HK-2 (cell line): Measurements from ENCODE around the gene TUBB.
"Not testable (repeated sequence)": the region's sequence is repeated elsewhere in the genome, so short reads cannot be mapped to it uniquely, and the experiment has no call there.

ENCODE experiments used
- DNase-seq: peaks from one replicate; pipeline ENCODE4 v3.0.0-alpha.2; 2018; ENCODE audit not compliant: unreplicated experiment

TUBB gene

DNA sequence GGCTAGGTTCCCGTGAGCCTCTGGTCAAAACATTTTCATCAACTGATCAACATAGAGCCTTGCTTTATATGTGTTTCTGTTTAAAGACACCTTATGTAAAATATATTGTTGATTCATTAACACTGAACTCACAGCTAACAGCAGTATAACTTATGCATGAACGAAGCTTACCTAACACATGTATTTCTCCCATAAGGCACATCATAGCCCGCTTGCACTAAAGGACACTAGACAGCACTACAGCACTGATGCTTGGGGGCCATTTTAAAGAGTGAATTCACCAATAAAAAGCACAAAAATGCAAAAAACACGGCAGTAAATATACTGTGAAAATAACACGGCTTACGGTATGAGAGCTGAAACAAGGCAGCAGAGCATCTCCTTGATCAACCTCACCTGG is 18.4 kb downstream of the TUBB start:
- no peak for DNase-seq

DNA sequence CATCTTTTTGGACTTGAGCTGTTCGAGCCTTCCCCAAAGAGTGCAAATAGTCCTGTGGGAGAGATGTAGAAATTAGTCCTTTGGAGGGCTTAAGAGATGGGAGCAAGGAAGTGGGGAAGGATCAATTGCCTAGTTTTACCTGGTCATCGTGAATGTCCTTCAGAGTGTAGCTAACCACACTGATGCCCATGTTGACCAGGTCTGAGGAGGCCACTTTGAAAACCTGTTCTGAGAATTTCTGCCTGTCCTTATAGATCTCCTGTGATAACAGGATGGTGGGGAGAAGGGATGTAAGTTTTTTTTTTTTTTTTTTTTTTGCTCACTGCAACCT is 20.4 kb downstream of the TUBB start:
- no peak for DNase-seq

DNA sequence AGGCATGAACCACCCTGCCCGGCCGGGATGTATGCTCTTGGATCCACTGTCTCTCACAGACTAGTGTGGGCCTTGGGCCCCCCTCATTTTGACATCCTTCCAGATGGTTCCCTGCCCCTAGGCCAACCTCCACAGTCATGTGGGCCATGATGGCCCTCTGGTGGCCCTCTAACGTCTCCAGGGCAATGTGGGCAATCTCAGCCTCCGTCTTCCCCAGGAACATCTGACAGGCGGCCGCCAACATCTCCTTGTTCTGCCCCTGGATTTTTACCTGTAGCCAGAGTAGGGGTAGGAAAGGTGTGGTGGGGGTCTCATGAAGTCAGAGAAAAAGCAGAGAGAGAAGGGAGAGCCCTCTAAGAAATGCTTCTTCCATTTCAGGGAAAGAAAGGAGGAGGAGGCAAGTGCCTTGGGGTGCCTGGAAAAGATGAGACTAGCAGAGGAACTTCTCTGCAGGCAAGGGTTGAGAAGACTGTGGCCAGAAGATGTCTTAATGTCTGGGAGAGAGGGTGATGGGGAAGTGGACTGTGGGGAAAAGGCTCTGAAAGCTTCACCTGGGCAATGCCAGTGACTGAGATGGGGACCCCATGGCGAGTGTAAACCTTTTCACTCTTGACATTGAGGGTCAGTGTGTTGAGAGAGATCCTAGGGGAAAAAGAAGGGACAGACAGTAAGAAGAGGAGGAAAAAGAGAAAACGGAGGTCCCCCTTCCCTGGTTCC is 21.1 kb downstream of the TUBB start:
- DNase-seq = no peak

DNA sequence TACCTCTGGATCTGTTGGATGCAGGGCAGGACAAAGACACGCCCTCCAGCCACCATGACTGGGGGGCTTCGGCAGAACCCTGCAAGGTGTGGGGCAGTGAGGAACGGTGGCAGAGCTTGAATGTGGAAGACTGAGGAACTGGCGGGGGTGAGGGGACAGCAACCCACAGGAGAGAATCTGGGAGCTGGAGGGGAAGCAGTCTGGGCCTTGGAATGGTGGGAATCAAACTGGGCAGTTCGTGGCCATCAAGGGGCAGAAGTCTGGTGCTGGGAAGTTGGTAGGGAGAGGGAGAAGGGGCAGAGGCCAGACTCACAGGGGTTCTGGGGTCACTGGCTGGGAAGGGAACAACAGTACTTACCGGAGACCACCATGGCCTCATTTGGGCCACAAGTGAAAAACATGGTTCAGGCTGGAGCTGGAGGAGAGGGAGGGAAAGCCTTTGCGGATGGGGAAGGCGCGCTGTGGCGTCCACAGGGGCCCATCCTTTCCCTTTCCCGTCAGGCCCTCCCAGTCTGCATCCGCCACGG is 21.7 kb downstream of the TUBB start:
- DNase-seq = no peak

DNA sequence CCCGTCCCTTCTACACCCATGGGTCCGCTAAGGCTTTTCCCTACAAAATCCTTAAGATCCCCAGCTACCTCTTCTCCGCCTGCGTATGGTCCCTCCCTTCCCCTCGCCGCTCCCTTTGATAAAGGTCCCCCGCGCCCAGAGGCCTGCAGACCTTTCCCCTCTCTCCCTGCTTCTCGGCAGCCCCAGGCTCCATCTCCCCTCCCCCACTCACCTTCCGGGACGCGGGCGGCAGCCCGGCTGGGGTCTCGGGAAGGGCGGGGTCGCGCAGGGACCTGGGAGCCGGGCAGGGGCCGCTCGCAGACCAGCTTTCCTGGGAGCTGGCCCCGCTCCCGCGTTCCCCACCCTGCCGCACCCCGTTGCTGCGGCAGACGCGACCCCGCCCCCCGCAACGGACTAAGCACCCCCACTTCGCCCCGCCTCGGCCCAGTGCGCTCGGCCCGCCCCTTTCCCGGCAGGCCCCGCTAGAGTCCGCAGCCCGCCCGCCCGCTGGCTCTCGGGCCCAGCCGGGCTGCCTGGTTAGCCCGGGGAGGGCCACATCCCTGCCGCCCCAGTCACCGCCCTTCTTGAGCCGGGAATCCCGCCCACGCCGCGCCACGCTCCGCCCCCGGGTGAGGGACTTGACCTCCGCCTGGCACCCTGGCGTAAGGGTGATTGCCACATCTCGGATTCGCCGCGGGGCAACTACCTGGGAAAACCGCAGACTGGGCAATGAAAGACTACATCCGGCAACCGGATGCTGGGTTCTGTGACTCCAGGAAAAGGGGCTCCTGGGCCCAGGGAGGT is 22.4 kb downstream of the TUBB start, which contains the start of gene FLOT1:
Gene FLOT1, minus strand, starts transcription at position 372 of the 783 bp plus-strand sequence. CDS start 498 bp downstream, outside the sequence.
- peak; percentile 99 for DNase-seq

DNA sequence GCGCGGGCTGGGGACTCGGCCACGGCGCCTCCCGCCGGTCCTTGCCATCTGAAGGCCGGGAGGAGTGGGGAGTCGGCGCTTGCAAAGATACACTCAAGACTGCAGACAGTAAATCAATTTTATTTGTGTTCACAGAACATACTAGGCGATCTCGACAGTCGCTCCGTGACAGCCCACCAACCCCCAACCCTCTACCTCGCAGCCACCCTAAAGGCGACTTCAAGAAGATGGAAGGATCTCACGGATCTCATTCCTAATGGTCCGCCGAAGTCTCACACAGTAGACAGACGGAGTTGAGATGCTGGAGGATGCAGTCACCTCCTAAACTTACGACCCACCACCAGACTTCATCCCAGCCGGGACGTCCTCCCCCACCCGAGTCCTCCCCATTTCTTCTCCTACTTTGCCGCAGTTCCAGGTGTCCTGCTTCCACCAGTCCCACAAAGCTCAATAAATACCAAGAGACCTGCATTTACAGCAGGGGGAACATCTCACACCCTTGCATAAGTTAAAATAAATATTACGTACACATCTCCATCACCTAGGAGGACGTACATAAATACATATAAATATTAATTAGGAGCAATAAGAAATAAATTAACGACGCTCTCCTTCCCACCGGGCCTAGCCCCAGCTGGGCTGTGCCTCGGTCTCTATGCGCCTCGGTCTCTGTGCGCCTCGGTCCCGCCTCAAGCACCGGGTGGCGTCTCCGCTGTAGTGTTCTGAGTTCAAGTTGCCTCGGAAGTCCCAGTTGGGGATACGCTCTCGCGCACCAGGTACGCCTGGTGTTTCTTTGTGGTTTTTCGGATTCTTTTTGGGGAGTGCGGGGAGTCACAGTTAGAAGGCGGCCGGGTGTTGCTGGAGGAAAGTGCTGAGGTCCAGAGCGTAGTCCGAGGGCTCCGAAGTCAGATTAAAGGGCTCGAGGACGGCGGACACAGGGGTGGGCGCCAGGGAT is 23.2 kb downstream of the TUBB start:
- no peak for DNase-seq

DNA sequence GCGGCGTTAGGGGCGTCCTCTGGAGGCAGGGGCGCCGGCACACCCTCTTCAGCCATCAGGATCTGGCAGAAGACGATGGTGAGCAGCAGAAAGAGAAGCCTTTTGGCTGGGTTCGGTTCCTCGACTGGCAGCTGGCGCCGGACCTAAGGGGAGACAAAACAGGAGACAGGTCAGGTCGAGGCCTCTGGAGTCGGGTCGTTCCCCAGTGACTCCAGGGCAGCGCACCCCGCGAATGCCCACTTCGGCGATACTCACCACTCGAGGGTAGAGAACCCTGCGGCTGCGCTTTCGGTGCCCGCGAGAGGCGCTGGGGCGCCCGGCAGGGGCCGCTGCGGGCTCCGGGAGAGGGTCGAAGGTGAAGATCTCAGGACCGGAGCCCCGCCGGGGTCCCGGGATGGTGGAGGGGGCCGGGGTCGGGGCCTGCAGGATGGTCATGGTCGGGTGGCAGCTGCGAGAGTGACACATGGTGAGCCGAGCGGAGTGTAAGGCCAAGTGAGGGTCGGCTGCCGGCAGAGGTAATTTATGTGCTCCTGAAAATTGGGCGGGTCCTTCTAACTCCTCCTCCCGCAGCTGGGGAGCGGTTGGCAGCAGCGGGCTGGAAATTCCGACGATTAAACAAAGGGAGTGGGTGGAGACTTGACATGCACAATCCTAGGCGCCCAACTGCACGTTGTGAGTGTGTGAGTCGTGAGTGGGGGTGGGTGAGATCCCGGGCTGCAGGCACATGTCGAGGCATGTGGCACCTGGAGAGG is 24.1 kb downstream of the TUBB start, which contains the start of gene IER3:
Gene IER3, minus strand, starts transcription at position 494 of the 752 bp plus-strand sequence. Its CDS starts 29 bp downstream, at position 465.
- peak; percentile 96 for DNase-seq

DNA sequence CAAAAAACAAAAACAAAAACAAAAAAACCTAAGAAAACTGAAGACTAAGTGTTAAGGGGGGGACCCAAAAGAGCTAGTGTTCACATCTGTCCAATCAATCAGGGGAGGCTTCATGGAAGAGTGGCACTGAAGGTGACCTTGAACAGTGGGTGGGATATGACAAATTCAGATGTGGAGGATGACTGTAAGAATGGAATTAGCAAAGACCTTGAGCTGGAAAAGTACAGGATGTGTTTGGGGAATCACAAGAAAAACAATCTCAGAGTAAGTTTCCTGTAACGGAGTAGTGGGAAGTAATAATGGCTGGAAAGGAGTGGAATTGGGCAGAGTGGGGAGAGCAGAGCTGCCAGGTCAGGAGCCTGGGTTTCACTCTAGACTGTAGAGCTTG is 27.1 kb downstream of the TUBB start:
- no peak for DNase-seq

DNA sequence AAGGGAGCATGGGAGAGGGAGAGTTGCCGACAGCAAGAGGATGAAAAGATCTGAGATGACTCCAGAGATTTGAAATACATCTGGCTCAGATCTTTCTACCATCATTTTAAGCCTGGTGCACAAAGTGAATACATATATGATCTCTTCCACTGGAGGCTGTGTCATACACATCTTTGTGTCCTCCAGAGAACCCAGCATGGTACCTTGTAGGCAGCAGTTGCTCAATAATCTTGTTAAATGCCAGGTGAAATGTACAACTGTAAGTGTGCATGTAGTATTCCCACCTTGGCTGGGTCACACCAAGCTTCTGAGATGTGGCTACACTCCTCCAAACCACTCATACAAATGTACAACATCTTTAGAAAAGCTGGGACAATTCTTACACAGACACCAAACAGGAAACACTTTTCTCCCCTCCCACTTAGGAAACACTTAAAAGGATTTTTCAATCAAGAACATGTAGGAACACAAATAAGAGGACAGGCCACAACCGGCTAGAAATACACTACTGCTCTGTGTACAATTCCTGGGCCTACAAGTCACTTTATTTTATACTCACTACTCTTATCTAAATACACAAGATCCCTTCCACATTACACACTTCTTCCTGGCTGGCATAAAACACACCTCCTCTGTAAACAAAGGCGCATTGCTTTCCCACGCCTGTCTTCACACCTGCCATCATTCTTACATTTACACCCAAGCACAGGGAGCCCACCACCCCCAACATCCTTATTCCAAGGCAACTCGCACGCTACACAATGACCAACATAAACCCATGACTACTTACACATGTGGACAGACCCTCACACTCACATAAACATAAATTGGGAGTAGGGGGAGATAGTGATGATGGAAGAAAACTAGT is 28.0 kb downstream of the TUBB start:
- no peak for DNase-seq

DNA sequence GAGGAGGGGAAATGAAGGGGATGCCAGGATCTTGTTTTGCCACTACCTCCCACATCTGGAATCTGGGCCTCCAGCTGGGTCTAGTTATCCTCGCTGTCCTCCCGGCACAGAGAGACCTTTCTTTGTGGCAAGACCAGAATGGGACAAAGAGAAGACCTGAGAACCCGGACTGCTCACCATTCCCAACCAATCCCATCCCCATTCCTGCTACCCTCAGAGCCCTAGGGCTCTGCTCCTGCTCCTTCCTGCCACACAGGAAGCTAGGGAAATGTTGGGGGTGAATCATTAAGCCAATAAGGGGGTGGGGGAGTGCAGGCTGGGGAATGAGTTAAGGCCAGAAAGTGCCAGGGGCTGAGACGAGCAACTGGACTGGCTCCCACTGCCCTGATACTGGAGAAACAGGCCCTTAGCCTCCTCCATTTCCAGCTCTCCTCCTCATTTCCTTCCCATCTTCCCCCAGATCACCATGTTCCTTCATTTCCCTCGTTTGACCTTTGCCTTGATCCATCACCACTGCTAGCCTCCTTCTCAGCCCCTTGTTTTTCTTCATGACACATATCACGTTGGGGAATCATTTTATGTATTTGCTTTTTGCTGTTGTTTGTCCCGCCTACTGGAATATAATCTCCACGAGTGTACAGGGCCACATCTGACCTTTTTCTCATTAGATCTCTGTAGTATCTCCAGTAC is 28.8 kb downstream of the TUBB start:
- DNase-seq = peak; percentile 65

DNA sequence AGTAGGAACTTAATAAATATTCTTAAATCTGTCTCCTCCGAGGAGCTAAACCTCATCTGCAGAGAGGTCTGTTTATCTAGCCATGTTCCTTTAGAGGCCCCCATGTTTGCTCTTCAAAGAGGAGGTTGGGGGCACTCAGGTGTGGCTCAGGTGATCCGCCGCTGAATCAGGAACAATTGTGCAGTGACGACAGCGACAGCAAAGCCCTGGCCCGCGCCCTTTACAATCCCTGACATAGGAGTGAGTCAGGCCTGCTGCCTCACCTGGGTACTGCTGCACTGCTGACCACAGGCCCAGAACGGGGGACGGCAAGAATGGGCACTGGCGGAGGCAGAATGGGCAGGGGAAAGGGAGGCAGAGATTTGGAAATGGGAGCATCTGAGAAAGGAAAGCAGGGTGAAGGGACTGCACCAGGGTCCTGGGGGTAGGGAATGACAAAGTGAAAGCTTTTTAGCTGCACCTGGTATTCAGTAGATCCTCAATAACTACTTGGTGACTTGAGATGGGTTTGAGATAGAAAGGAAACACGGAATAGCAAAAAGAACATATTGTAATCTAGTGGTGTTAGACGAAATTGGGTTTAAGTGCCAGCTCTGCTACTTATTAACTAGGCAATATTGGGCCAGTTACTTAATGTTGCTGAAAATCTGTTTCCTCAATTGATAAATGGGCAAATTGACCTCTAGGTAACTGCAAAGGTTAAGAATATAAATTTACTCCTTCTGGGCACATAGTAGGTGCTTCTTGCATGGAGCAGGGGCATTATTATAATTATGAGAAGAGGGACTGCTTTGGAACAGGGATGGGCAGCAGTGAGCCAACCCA is 29.6 kb downstream of the TUBB start:
- peak; percentile 84 for DNase-seq

DNA sequence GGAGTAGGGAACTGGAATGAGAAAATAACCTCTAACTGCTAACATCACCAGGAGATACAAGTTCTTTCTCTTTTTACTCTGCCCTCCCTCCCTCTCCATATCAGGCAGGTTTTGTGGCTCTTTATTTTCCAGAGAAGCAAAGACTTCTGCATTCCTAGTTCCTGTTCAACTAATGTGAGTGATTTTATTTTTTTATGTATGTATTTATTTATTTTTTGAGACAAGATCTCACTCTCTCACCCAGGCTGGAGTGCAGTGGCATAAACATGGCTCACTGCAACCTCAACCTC is 30.2 kb downstream of the TUBB start:
- no peak for DNase-seq

DNA sequence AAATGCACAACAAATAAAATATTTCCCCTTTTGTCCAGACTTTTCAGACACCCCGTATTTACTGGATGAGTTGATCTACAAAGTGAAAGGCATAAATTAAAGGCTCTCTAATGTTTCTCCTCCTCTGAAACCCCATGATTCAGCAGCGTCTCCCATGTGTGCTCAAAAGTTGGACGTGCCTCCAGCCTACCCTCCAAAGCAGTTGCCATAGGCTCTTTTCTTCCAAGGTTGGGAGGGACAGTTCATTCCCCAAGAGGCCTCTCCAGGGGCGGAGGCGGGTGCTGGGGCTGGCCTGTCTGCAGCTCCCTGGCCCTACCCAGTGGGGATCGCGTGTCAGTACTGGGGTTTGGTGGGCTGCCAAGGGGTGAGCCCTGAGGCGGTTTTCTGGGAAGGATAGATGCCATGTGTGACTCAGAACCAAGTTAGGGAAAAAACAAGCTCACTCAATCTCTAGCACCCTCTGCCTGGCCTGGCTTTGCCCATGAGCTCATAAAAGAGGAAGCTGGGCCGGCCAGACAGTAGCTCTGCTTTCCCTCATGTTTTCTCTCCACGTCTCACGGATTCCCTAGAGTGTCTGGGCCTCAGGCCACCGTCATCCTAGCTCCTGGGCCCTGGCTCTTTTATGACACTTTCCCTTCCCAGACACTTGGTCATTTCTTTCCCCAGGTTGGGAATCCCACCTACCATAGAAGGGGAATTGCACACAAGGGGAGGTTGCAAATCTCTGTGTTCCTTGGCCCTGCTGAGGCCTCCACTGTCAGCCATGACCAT is 32.2 kb downstream of the TUBB start:
- peak; percentile 100 for DNase-seq

DNA sequence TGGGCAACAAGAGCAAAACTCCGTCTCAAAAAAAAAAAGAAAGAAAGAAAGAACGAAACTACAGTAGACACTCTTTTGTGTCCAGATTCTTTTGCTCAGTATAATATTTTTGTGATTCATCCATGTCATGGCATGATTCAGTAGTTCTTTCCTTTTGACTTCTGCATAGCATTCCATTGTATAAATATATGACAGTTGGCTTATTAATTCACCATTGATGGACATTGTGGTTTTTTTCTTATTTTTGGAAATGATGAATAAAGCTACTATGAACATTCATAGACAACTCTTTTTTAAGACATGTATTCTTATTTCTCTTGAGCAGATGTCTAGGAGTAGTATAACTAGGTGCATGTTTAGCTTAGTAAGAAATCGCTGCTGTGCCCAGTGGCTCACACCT is 34.5 kb downstream of the TUBB start:
- no peak for DNase-seq

DNA sequence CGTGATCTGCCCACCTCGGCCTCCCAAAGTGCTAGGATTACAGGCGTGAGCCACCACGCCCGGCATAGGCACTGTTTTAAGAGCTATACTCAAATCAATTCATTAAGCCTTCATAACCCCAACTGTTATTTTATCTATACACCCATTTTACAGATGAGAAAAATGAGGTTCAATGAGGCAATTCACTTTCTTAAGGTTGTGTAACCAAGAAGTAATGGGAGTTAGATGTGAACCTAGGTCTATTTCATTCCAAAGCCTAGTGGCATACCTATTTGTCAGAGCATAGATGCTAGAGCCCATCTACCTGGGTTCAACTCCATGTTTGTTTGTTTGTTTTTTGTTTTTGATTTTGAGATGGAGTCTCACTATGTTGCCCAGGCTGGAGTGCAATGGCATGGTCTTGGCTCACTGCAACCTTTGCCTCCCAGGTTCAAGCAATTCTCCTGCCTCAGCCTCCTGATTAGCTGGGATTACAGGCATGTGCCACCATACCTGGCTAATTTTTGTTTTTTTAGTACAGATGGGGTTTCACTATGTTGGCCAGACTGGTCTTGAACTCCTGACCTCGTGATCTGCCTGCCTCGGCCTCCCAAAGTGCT is 36.4 kb downstream of the TUBB start:
- not testable (repeated sequence) for DNase-seq

DNA sequence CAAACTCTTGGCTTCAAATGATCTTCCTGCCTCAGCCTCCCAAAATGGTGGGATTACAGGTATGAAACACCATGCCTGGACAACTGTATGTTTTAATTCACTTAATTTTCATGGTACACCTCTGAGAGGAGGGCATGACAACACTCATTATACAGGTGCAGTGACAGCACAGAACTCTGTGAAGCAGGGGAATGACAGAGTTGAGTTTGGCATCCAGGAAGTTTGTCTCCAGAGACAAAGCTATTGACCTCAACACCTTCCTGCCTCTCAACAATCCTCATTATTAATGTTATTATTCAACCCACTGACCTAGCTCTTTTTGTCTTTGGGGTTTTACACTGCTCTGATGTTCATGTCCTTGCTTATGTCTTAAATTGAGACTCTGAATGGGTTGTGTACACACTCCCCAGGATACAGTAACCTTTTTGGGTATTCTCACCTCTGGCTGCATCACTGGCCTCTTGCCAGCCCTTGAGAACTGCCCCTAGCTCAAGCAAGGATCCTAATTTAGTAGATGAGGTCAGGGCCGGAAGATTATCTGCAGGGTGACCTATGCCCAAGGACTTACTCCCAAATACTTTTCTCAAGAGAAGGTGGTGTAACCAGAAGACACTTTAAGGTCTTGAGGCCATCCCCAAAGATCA is 37.2 kb downstream of the TUBB start:
- DNase-seq = no peak

DNA sequence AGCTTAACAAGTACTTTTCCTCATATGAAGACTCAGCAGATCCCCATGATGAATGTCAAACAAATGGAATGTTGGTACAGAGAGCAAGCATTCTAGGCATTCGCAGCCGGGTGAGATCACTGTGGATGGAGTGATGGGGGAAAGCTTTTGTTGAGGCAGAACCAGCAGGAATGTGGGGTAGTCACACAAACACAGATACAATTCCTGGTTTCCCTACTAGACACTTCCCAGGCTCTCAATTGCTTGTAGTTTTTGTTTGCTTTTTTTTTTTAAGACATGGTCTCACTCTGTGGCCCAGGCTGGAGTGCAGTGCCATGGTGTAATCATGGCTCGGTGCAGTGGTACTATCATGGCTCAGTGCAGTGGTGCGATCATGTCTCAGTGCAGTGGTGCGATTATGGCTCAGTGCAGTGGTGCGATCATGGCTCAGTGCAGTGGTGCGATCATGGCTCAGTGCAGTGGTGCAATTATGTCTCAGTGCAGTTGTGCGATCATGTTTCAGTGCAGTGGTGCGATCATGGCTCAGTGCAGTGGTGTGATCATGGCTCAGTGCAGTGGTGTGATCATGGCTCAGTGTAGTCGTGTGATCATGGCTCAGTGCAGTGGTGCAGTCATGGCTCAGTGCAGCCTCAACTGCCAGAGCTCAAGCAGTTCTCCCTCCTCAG is 39.6 kb downstream of the TUBB start:
- peak; percentile 81 for DNase-seq
